Measurements from ENCODE around the gene CALD1.

CALD1 gene

DNA sequence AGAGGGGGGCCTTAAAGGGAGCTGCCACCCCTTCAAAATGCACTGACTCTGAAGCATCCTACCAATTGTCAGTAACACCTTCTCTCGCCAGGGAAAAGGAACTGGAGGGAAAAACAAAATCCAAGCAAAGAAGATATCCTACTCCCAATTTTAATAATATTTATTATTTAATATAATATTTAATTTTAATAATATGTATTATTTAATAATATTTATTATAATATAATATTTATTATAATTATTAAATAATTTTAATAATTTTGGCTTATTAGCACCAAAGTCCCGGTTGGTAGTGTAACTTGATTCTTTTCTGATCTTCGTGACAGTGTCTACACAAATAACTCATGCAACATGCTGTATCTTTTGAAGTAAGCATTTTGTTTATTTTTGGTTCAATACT, 148.3 kb downstream of the CALD1 start:
- DNase-seq (ENCODE audit: low read depth): no peak

- DNase-seq (ENCODE audit: low read depth): no peak
Measured at GRCh38 chr7:134928554-134928953, 149.1 kb downstream of the CALD1 start.

DNA sequence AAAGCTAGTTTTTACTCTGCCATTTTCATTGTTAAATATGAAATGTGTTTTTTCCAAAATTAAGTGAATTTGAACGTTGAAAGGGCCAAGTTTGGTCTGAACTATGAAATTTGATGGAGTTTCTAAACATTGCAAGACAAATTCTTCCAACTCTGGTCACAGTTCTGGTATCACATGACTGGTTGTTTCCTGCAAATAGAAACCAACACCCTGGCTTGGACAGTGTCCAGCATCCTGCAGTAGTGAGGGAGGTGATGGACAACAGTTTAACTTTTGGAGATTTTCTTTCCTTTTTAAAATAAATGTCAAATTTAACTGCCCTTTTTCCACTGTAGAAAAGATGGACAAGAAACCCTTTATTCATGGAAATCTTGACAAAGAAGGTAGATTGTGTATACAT, 152.1 kb downstream of the CALD1 start:
- DNase-seq (ENCODE audit: low read depth): no peak

DNA sequence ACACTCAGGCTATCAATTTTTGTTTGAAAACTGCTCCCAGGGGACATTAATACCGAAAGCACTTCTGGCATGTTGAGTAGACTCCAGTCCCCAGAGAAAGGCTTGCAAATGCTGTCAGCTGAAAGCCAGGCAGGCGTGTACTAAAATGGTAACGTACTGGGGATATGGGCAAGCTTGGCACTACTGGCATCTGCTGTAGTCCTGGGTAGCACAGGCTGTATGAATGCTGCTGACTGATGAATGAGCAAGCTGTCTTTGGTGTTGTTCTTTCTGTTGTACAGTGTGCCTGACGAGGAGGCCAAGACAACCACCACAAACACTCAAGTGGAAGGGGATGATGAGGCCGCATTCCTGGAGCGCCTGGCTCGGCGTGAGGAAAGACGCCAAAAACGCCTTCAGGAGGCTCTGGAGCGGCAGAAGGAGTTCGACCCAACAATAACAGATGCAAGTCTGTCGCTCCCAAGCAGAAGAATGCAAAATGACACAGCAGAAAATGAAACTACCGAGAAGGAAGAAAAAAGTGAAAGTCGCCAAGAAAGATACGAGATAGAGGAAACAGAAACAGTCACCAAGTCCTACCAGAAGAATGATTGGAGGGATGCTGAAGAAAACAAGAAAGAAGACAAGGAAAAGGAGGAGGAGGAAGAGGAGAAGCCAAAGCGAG, 153.4 kb downstream of the CALD1 start:
- DNase-seq (ENCODE audit: low read depth): no peak

- DNase-seq (ENCODE audit: low read depth): no peak
Measured at GRCh38 chr7:134933460-134934068, 154.1 kb downstream of the CALD1 start.

GRCh38 chr7:134935701-134936100, 156.3 kb downstream of the CALD1 start:
- no peak for DNase-seq (ENCODE audit: low read depth)

DNA sequence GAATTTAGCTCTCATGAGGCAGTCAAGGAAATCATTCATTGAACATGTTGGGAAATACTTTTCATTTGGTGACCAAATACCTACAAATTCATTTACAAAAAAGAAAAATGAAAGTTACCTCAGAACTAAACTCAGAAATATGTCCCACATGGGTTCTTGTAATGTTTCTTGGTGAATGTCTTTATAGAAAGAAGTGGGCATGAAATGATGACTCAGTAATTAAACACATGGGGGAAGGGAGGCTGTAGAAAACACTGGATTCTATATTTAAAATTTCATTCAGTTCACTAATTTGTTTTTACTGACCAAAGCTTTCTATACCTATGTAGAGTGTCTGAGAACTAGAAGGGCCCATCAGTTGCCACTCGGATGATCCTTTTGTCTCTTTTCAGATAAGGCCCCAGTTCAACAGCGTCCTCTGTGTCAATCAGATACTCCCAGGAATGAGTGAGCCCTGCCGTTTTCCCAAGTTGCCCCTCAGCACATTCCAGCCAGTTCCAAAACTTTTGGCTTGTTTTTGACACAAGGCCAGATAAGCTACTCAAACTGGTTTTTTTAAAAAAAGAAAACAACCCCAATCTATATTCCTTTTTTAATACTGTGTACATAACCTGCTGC, 157.6 kb downstream of the CALD1 start:
- DNase-seq (ENCODE audit: low read depth): no peak

DNA sequence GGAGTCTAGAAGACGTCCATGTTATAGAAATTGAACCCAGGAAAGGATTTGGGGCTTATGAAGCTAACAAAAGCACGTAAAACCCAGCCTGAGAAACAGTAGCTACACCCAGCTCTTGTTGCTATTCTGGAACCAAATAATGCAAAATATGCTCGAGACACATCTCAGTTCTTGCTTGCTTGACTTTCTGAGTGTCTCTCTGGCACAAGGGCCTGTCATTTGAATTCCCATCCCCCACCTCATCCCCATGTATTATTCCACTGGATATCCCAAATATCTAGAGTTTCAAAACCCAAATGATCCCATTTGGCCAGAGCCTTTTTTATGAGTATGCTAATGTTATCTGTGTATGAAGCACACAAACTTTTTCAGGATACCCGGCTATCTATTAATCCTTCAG, 158.7 kb downstream of the CALD1 start:
- DNase-seq (ENCODE audit: low read depth): no peak

DNA sequence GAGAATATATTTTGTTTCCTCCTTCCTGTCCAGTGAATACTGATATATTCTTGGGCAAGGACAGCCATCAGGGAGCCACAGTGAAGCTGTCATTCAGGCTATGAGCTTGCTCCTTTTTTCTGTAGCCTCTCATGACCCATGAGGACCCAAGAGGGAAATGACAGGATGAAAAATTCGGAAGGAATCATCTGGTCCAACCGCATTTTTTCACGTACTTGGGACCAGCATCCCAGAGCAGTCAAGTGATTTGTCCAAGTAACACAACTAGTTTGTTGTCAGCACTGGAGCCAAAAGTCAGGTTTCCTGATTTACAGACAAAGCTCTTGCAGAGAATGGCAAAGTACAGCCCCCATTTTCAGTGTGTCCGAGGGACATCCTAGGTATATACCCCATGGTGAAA, 159.7 kb downstream of the CALD1 start:
- DNase-seq (ENCODE audit: low read depth): no peak

DNA sequence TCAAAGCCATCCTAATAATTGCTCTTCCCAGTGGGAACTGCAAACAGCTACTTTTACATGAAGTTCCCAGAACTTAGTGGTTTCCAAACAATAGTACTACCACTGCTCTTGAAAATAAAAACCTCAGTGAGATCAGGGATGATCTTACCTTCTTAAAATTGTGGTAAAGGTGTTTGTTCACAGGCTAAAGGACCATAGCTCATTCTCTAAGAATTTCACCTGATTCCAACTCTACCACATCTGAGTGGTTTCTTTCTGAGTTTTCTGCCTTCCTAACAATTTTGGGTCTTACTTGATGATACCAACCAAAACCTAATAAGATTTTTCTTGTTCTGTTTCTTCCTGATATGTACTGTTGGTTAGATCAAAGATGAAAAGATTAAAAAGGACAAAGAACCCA, 161.3 kb downstream of the CALD1 start:
- no peak for DNase-seq (ENCODE audit: low read depth)

- DNase-seq (ENCODE audit: low read depth): no peak
Measured at GRCh38 chr7:134941185-134941900, 161.9 kb downstream of the CALD1 start.

DNA sequence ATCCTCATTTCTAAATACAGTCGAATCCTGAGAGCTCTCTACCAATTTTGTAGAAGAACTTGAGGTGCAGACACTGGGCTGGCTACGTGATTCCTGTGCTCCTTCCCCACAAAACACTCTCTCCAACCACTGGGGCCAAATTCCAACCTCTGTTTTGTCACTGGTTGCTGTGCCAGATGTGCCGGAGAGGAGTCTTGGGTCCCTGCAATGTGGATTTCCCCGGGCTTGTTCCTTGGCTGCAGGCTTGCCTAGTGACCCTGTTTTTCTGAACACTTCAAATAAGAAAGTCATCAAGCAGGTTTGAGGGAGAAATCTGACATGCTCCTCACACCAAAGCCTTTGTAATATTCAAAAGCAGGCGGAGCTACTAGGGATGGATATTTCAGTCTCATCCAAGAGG, 162.5 kb downstream of the CALD1 start:
- DNase-seq (ENCODE audit: low read depth): no peak

- no peak for DNase-seq (ENCODE audit: low read depth)
Measured at GRCh38 chr7:134942690-134943466, 163.4 kb downstream of the CALD1 start.

DNA sequence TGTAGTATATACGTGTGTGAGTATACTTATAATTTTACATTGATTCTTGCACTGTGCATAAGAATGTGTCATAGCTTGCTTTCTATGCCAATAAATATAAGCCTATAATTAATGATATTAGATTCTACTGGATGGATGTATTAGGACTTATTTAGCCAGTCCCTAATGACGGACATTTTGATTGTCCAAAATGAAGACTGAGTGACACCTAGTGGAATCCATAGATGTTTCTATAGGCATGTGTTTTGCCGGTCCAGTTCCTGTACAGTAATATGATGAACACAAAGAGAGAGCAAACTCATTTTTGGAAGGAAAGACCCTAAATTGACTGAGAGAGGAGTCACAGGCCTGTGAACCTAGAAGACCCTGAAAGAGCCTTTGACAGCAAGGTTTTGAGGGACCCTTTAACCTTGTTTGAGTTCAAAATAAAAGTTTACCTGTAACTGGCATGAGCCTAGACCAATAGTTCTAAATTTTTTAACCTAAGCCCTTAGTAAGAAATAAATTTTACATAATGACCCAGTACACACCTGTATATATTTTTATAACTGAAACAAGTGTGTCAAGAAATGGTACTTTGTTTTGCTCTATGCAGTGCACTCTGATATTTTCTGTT, 164.5 kb downstream of the CALD1 start:
- DNase-seq (ENCODE audit: low read depth): no peak

DNA sequence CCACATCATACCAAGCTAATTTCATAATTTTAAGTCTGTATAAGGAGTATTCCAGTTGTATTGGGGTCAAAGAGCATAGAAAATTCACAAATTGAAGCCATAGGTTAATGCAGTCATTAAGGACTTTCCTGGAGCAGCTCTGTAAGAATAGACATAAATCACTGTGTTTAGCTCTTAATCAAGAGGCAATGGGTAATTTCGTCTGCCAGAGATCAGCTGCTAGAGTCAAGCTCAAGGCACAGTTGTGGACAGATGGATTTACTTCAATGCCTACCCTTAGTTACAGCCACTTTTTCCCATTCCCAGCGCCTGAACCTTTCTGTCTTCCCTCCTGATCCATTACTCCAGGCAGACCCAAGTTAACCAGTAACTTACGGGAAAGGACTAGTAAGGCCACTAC, 166.3 kb downstream of the CALD1 start:
- no peak for DNase-seq (ENCODE audit: low read depth)

- no peak for DNase-seq (ENCODE audit: low read depth)
Measured at GRCh38 chr7:134946260-134946659, 166.8 kb downstream of the CALD1 start.

- no peak for DNase-seq (ENCODE audit: low read depth)
Measured at GRCh38 chr7:134947329-134947728, 167.9 kb downstream of the CALD1 start.

DNA sequence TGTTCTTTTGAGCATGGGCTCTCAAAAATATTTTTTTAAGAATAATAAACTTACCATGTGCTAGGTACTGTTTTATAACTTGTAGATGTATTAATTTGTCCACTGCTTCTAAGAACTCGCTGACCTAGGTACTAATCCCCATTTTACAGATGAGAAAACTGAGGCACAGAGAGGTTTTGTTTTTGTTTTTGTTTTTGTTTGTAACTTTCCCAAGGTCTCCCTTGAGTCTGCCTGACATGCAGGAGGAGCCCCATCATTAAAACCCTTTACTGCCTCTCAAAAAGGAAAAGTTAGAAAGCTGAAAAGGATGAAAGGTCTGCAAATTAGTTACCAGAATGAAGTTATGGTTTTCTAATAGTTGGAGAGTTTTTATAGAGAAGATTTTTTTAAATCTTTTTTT, 168.4 kb downstream of the CALD1 start:
- no peak for DNase-seq (ENCODE audit: low read depth)

- no peak for DNase-seq (ENCODE audit: low read depth)
Measured at GRCh38 chr7:134948246-134948645, 168.8 kb downstream of the CALD1 start.

- DNase-seq (ENCODE audit: low read depth): no peak
Measured at GRCh38 chr7:134948736-134949135, 169.3 kb downstream of the CALD1 start.

- DNase-seq (ENCODE audit: low read depth): no peak
Measured at GRCh38 chr7:134949171-134949570, 169.7 kb downstream of the CALD1 start.

Measured in activated T-cell treated with anti-CD3 and anti-CD28 coated beads for 1 hour (primary cell).